Activated CD8-positive, alpha-beta memory T cell treated with anti-CD3 and anti-CD28 coated beads for 48 hours (primary cell): Measurements from ENCODE around the gene FCGR1A.
"Not testable (repeated sequence)": the region's sequence is repeated elsewhere in the genome, so short reads cannot be mapped to it uniquely, and the experiment has no call there.

Experiments
- DNase-seq, 3 experiments: peaks; one replicate each; pipeline ENCODE4 v3.0.0-alpha.2; 2020; ENCODE audit warnings: low read depth in 2 of 3, low spot score in 2 of 3

Gene FCGR1A

DNA sequence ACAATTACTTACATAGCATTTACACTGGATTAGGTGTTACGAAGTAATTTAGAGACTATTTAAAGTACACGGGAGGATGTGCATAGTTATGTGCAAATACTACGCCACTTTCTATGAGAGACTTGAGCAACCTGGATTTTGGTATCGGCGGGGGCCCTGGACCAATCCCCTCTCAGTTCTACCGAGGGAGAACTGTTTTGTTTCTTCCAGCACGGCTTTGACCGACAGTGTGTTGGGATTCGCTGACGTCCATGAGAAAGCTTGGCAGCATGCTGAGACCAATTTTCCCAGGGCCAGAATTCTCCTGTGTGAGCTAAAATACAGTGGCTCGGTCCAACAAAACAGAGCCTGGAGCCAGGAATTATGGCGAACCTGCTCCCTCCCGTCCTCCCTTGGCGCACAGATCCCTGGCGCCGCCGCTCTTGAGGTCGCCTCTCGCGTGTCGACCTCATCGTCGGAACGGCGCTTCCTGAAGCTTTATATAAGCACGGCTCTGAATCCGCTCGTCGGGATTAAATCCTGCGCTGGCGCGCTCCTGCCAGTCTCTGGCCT, 49.3 kb downstream of the FCGR1A start:
- DNase-seq, result not testable (repeated sequence)

DNA sequence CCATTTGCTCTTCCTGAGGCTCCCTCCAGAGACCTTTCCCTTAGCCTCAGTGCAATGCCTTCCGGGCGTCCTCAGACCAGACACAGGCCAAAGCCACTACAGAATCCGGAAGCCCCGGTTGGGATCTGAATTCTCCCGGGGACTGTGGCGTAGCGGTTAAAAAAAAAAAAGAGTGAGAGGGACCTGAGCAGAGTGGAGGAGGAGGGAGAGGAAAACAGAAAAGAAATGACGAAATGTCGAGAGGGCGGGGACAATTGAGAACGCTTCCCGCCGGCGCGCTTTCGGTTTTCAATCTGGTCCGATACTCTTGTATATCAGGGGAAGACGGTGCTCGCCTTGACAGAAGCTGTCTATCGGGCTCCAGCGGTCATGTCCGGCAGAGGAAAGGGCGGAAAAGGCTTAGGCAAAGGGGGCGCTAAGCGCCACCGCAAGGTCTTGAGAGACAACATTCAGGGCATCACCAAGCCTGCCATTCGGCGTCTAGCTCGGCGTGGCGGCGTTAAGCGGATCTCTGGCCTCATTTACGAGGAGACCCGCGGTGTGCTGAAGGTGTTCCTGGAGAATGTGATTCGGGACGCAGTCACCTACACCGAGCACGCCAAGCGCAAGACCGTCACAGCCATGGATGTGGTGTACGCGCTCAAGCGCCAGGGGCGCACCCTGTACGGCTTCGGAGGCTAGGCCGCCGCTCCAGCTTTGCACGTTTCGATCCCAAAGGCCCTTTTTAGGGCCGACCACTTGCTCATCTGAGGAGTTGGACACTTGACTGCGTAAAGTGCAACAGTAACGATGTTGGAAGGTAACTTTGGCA, 50.0 kb downstream of the FCGR1A start:
- not testable (repeated sequence) for DNase-seq

DNA sequence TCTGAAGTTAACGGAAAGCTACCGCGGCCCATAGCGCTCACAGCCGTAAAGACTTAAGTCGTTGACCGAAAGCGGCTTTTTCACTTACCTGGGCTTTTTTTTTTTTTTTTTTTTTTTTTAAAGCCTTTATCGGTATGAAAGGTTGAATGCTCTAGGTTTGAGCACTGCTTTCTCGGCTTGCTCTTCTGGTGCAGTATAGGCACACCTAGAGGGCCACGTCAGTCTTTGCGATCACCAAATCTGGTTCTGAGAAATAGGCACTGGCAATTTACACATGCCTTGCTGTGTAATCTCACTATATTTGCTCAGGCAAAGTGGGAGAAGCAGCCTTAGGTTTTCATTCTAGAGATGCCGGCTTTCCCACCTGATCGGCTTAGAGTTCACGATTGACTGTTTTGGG, 50.6 kb downstream of the FCGR1A start:
- not testable (repeated sequence) for DNase-seq

DNA sequence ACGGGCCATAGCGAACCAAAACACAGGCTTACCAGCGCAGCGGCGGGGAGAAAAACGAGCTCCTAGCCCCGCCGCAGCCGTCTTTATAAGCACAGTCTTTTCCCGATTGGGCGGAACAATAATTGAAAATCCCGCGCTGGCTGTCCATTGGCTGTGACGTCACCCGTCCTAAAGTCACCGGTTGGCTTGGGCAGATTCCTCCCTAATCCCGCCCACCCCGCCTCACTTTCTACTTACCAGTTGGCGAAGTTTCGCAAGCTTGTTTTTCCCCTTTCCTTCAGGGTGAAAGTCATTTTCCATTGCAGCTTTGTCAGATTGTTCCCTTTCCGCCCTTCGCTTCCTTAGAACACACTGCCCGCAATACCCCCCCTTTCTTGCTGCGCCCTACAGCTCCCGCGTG, 58.7 kb downstream of the FCGR1A start:
- not testable (repeated sequence) for DNase-seq
